Measurements from ENCODE around the gene IER2.
"Not testable (repeated sequence)": the region's sequence is repeated elsewhere in the genome, so short reads cannot be mapped to it uniquely, and the experiment has no call there.

IER2 gene

GRCh38 chr19:13146763-13147563 is 3.2 kb upstream of the IER2 start:
- no peak for DNase-seq

- not testable (repeated sequence) for DNase-seq
Observed at GRCh38 chr19:13149173-13149627, 1.0 kb upstream of the IER2 start.

DNA sequence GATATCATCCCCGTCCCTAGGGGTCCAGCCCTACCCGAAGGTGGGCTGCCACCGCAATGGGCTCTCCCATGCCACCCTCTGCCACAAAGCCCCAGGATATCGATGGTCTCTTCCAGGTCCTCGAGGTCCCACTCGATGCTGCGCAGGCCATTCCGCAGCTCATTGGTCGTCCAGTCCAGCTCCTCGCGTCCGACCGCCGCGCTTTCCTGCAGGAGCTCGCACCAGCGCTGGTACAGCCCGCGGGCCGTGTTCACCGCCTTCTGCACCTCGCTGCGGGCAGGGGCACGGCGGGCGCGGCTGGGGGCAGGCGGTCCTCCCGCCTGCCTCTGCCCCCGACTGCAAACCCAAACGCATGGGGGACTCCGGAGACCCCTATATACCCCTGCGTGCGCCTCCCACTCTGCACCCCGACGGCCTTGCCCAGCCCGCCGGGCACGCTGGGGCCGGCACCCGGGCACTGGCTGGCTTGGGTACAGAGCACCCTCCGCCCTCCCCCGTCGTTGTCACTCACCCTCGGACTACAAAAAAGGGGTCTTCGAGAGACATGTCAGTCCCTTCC is 504 bp upstream of the IER2 start:
- DNase-seq, result no peak

DNA sequence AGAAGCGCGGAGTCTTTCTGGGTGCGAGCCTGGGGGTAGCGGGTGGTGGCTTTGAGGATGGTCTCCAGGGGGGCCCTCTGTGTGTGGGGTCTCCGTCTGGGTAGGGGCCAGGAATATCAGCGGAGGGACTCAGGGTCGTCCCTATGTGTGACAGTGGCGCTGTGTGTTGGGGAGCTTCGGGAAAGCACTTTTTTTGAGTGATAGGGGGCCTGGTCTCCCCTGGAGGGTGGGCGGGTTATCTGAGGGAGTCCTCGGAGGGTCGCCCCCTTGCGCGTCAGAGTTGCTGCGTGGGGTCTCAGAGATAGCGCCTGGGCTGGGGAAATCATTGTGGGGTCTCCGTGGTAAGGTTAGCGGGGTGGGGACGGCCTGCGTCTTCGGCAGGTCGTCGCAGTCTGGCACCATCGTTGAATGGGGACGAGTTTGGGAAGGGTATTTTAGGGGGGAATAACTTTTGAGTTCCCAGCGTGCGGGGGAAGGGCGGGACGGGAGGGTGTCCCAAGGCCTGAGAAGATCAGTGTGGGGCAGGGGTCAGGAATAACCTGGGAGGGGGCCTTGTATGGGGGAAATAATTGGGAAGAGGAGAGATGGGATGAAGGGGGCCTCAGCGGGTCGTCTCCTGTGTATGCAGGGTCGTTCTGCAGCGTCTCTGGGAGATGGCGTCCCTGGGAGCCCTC is 857 bp downstream of the IER2 start:
- no peak for DNase-seq

- peak; percentile 86 for DNase-seq
Observed at GRCh38 chr19:13151605-13152355, 1.6 kb downstream of the IER2 start.

DNA sequence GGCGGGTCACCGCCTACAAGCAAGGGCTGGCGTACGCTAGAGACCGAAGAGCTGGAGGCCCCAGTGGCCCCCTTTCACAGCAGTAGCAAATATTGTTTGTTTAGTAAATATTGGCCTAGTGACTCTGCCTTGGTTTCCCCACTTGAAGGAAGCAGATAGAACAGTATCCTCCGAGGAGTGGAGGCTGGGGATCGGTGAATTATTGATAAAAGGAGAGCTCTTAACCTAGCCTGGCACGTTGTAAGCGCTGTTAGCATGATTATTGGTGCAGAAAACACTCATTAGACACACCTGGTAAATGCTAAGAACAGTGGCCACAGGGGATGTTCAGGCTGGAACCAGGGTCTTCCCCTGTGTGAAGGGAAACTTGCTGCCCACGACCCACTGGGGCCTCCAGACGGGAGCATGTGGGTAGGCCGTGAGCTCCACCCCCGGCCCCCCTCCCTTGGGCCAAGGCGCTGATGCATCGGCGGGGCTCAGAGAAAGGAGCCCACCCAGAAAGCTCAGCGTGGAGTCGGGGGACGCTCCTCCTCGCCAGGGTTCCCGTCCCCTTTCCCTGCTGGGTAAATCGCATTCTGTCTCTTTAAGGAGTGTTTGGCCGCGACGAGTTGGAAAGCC is 2.3 kb downstream of the IER2 start:
- DNase-seq, result no peak

- peak; percentile 69 for DNase-seq
Observed at GRCh38 chr19:13152974-13153568, 2.9 kb downstream of the IER2 start.

DNA sequence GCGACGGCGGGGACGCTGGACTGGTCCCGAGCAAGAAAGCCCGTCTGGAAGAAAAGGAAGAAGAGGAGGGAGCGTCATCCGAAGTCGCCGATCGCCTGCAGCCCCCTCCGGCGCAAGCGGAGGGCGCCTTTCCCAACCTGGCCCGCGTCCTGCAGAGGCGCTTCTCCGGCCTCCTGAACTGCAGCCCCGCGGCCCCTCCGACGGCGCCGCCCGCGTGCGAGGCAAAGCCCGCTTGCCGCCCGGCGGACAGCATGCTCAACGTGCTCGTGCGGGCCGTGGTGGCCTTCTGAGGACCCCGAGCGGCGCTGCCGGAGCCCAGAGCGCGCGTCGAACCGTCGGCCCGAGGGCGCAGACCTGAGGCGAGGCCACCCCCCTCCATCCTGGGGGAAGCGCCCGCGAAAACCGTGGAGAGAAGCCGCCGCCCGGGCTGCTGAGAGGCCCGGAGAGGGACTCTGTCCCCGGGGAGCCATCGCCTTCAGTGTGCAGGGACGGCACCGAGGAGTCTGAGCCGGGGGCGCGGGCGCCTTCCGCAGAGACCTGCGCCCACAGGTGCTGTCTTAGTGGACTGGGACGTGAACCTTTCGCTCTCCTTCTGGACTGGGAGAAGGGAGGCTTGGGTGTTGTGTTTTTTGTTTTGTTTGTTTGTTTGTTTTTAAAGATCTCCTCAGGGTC is 3.5 kb downstream of the IER2 start:
- DNase-seq, result no peak

DNA sequence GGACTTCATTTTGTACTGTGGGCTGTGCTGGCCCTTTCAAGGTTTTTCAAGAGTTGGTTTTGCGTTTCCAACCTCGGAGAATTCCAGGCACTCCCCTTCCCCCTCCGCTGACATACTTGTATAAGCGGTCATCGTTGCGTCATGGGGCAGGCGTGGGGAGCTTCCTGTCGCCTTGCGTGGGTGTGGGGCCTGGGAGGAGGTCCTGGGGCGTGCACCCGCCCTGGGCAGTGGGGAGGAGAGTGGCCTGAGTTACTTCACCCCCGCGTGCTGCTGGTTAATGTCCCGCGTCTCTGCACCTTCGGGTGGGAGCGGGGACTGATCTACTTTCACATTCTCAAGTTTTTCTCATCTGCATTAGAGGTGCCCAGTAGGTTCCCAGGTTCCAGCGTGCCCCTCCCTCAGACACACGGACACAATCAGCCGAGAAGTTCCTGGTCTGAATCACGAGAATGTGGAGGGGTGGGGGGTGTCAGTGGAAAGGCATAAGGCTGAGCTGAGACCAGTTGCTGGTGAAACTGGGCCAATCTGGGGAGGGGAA is 4.1 kb downstream of the IER2 start:
- no peak for DNase-seq

GRCh38 chr19:13154911-13155471 is 4.8 kb downstream of the IER2 start:
- no peak for DNase-seq

DNA sequence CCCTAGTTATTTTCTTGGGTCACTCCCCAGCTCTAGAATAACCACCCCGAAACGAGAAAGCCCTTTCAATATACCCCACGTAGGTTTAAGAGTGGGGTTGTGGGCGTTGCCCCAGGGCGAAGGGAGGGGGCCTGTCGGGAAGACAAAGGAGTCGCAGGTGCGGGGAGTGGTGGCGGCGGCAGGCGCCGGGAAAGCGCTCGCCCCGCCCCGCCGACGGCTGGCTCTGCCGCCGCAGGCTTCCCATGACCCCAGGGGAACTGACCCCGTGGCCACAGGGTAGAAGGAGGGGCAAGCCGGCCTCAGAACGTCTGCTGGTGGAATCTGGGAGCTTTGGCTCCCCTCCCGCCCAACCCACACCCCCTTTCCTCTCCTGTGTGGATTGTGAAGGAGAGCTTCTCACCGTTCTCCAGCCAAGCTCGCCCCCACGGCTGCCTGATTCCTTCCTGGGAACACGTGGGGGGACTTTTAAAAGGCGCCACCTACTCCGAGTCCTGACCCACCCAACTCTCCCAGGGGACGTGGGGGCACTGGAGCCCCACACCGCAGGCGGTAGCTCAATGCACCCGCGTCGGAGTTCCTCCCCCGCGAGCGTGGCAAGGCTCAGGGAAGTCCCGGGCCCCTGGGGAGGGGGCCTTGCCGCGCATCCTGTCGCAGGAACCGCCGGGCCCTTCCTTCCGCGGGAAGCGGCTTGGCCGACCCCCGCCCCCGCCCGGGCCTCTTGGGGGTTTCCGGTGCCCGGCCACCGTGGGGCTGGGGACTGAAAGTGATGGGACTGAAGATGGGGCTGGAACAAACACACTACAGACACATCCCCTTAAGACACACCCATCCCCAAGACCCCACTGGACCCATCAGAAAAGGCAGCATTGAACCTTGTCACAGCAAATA is 5.5 kb downstream of the IER2 start:
- no peak for DNase-seq

DNA sequence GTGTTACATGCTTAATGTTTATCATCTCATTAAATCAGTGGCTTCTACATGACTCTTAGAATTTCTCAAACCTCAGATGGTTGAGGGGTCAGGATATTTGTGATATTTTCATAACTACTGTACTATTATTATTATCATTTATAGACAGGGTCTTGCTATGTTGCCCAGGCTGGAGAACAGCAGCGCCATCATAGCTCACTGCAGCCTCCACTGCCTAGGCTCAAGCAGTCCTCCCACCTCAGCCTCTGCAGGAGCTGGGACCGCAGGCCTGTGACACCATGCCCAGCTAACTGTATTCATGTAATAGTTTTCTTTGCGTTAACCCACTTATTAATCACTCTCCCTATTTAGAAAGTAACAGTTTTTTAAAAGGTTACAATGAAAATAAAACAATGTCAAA is 9.5 kb downstream of the IER2 start:
- DNase-seq, result no peak

- DNase-seq, result no peak
Observed at GRCh38 chr19:13160557-13160956, 10.3 kb downstream of the IER2 start.

- DNase-seq, result peak; percentile 90
Observed at GRCh38 chr19:13162724-13163608, 12.8 kb downstream of the IER2 start.

- DNase-seq, result no peak
Observed at GRCh38 chr19:13163609-13164342, 13.6 kb downstream of the IER2 start.

- peak; percentile 72 for DNase-seq
Observed at GRCh38 chr19:13164343-13165161, 14.3 kb downstream of the IER2 start.

All from NCI-H1436 treated with DMSO at 0.1 percent for 48 hours (cell line).